GM12873 (cell line): ENCODE measurements around the gene NCAN.

Experiments used
- TF ChIP-seq, protein P1 (sequence below): IDR thresholded peaks from 2 replicates; pipeline ENCODE4 v1.5.1; 2012; ENCODE audit warnings: low read depth, mild to moderate bottlenecking, moderate library complexity, low read length, control low read depth; ENCODE audit not compliant: insufficient read depth; ENCODE audit errors: missing control alignments

The NCAN gene

DNA sequence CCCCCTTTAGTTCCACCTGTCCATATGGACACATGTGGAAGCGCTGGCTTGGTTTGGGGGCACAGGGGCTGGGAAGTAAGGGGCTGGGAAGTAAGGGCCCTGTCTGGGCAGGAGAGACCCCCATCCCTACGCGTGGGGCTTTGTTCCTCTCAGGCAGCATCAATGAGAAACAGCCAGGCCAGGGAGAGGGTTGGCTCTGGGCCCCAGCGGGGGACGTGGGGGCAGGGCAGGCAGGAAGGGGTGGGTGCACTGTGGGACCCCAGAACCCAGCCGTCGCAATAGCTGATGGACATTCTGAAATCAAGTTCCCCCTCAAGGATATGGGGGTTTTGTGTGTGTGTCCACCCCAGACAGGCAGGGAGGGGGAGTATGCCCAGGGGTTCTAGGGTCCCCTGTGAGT, 1.2 kb downstream of the NCAN start:
- TF ChIP-seq, protein P1, sequence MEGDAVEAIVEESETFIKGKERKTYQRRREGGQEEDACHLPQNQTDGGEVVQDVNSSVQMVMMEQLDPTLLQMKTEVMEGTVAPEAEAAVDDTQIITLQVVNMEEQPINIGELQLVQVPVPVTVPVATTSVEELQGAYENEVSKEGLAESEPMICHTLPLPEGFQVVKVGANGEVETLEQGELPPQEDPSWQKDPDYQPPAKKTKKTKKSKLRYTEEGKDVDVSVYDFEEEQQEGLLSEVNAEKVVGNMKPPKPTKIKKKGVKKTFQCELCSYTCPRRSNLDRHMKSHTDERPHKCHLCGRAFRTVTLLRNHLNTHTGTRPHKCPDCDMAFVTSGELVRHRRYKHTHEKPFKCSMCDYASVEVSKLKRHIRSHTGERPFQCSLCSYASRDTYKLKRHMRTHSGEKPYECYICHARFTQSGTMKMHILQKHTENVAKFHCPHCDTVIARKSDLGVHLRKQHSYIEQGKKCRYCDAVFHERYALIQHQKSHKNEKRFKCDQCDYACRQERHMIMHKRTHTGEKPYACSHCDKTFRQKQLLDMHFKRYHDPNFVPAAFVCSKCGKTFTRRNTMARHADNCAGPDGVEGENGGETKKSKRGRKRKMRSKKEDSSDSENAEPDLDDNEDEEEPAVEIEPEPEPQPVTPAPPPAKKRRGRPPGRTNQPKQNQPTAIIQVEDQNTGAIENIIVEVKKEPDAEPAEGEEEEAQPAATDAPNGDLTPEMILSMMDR: no peak

DNA sequence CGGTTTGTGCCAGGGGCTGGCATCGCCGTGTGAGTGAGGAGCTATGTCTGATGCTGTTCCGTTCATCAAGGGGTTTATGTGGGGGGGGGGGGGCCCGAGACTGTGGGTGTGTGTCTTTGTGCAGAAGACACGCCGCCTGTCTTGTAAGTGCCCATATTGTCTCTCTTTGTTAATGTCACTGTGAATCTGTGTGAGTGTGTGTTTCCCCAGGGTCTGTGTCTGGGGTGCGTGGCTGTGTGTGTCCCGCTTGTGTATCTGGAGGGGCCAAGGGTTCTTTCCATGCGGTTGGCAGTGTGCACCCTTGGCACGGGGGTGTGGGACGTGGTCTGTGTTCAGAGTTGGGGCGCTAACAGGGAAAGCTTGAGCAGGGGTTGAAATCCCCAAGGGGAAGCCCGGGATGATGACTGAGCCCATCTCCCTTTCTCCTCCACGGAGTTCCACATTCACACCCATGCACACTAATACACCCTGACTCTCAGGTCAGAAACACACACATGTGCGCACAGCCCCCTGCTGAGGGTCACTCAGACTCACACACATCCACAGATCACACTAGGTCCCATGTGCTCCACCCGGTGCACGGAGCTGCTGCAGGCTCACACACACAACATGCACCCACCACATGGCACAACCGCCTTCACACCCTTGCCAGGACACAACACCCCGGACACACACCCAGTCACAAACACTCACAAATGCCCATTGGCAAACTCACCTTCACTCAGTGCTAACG, 1.8 kb downstream of the NCAN start:
- TF ChIP-seq, protein P1: no peak

- TF ChIP-seq, protein P1: no peak
Measured at GRCh38 chr19:19214159-19214490, 2.4 kb downstream of the NCAN start.

- TF ChIP-seq, protein P1: no peak
Measured at GRCh38 chr19:19214892-19215291, 3.1 kb downstream of the NCAN start.

DNA sequence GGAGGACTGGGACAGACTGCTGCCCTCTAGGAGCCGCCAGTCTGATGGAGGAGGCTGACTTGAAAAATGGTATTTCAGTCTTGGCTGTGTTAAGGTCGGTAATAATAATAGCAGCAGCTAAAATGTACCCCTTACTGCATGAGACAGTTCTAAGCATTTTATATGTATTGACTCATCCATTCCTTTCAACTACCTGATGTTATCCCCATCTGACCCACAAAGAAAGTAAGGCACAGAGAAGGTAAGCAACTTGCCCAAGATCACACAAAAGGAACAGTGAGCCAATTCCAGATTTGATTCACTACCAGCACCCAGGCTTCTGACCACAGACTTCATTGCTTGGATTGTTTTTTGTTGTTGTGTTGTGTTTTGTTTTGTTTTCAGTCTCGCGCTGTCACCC, 4.0 kb downstream of the NCAN start:
- TF ChIP-seq, protein P1: no peak

DNA sequence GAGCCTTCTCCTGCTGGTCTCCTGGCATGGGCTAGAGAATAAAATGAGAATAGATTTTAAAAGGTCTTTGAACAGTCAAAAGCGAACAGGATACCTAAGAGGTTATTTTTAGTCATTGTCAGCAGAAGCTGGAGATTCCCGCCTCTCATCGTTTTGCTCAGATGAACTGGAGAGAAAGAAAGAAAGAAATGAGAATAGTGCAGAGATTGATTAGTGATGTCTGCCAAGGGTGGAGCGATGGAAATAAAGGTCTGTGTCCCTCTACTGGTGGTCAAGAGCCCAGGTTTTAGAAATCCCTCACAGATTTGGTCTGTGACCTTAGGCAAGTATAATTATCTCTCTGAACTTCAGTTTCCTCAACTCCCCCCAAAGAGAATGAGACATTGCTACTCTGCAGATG, 5.3 kb downstream of the NCAN start:
- TF ChIP-seq, protein P1: peak; percentile 37

DNA sequence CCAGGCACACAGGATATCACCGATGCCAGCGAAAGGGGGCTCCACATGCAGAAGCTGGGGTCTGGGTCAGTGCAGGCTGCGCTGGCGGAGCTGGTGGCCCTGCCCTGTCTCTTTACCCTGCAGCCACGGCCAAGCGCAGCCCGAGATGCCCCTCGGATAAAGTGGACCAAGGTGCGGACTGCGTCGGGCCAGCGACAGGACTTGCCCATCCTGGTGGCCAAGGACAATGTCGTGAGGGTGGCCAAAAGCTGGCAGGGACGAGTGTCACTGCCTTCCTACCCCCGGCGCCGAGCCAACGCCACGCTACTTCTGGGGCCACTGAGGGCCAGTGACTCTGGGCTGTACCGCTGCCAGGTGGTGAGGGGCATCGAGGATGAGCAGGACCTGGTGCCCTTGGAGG, 7.2 kb downstream of the NCAN start:
- TF ChIP-seq, protein P1: no peak
